Measurements from ENCODE around the gene SKI.

GRCh38 chr1:2237773-2238172 is 9.7 kb downstream of the SKI start:
- TF ChIP-seq GATA3 (IDR thresholded peaks at IDR 0.05; ENCODE audit: low read depth, low read length) = no peak
- TF ChIP-seq GATA2 (IDR thresholded peaks at IDR 0.05; ENCODE audit: low read depth, low read length) = no peak

Measured in SH-SY5Y (cell line).